Pancreas (tissue), 10 donors: ENCODE results near the gene AURKAIP1. TPM values are rescaled to one million over a fixed set of nuclear protein-coding genes. Genes with fewer than 3 reads are reported as not detected.

Experiments
- ATAC-seq, 4 donors: fragments of 200-7000 bp; cut with Tn5 transposase; one replicate each; pipeline versions ENCODE4 v1.8.0 to v1.9.1; 2020; ENCODE audit warnings: mild to moderate bottlenecking in 4 of 4, moderate library complexity in 4 of 4
- DNase-seq, 6 donors: peaks; one replicate each; pipeline ENCODE4 v3.0.0-alpha.2; 2020
- FAIRE-seq: peaks from 2 replicates; lab custom pipeline; 2012; peaks lifted over from hg19 to GRCh38; lab: Jason Lieb, UNC
- H3K27ac ChIP-seq, 4 donors: fragments of 200-600 bp; sonication (generic); 1 replicate in 3 of 4; 2 replicates in 1 of 4; pipeline versions ENCODE4 v1.5.0 to v1.8.0; 2020
- H3K27me3 ChIP-seq, 4 donors: fragments of 200-600 bp; one replicate each; pipeline ENCODE4 v1.8.0; 2021
- H3K36me3 ChIP-seq, 3 donors: fragments of 200-600 bp; sonication (generic) in 1 of 3; one replicate each; pipeline versions ENCODE4 v1.5.0 to v1.8.0; 2020 to 2021
- H3K4me1 ChIP-seq, 3 donors: fragments of 200-600 bp; one replicate each; pipeline ENCODE4 v1.8.0; 2021
- H3K4me3 ChIP-seq, 4 donors: fragments of 200-600 bp; sonication (generic) in 2 of 4; one replicate each; pipeline versions ENCODE4 v1.5.0 to v1.8.0; 2020 to 2021
- H3K9me3 ChIP-seq, 4 donors: fragments of 200-600 bp; one replicate each; pipeline ENCODE4 v1.8.0; 2021
- WGBS, 2 donors: extraction: QIAGEN DNeasy Blood & Tissue Kit; methylation state at CpG; one replicate each; pipeline ENCODE4 v1.1.7; 2013; 5-methylcytosine and 5-hydroxymethylcytosine counted together
- intact Hi-C, 3 donors: fragments of 100-400 bp; cut with DNase I; formaldehyde crosslinking; loops; one replicate each; pipeline versions ENCODE4 v1.11.1 to v1.14.2; 2022
- polyA plus RNA-seq, 2 donors: library from polyadenylated mRNA; stranded (reverse); fragments of 200-250 nt; gene quantifications; one replicate each; pipeline ENCODE4 v1.2.3, GENCODE V29; 2013
- total RNA-seq, 6 donors: library from RNA; stranded (reverse); fragmentation: NEBNext Ultra II Directional in 4 of 6; extraction: Animal tissue kit (Norgen Biotek cat#: 25700) in 4 of 6; gene quantifications; one replicate each; pipeline versions ENCODE4 v1.2.1 to v1.2.4, GENCODE V29; 2021 to 2023
- TF ChIP-seq, protein P1 (sequence below), 4 donors: fragments of 200-600 bp; sonication (generic) in 3 of 4; IDR thresholded peaks; one replicate each; pipeline versions ENCODE4 v1.5.0 to v1.8.0; 2021; ENCODE audit warnings: antibody characterized with exemption in 4 of 4
- donor health status: healthy with polysubstance abuse.
- donor health status: DM: no; HTN: no; CAD: no; lungs with moderate emphysema.
- donor health status: DM: no; HTN: no; CAD: no.
- donor health status: control.
- donor health status: control.
- donor health status: Bipolar disorder and iron deficiency.
- donor health status: DM: yes; HTN: yes; CAD: no.
- donor health status: DM: no; HTN: no; CAD: no.
- donor health status: DM: no; HTN: no; CAD: no.
- donor health status: DM: yes; HTN: yes; CAD: no.

AURKAIP1 gene
- total and polyA plus RNA-seq, 8 donors, result 52.8 to 161 (median 64.9) TPM

DNA sequence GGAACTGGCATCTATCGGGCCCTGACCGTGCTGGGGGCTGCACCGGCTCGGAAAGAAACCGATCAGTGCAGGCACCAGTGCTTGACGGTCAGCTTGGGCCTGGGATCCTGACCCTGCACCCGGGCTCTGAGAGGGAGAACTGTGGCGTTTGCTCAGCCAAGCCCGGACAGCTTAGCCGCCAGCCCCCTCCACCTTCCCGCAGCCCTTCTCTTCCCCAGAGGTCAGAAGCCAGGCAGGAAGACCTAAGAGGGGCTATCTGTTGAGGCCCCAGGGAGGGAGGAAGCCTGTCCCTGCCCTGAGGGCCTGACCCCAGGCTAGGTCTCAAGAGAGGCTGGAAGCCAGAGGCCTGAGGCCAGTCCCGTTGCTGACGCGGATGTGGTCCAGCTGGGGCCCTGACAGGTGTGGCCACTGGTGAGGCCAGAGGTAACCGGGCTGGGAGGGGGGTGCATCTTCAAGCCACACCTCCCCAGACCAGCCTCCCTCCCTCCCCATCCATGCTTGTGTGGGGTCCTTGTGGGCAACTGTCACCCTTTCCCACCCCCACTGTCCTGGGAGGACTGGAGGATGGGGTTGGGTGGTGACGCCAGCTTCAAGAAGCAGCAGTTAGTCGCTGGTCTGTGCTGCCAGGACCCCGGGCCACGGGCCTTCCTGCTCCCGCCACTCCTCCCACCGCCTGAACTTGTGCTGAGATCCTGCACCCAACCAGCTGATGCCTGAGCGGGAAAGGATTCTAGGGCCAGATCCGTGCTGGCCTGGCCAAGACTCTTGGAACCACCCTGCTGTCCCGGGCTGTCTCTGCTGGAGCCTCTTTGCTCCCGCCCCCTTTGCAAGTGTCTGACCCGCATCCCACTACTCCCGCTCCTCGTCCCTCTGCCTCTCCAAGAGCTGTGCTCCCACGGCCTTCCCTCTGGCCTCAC is 23.2 kb downstream of the AURKAIP1 start:
- Histone ChIP-seq H3K27me3 (no peaks in the 10 kb centered on the region), H3K4me3 (no peak overlapping the region), H3K36me3 (no peaks in the 10 kb centered on the region), H3K9me3 (no peaks in the 10 kb centered on the region), H3K4me1 (peaks cover 0 to 6% (median under 1%) of the 10 kb centered on the region in 3 donors), H3K27ac (no peak overlapping the region)
- intact Hi-C loops, result no loop called here
- ATAC-seq, result no peak
- FAIRE-seq, result no peak
- 71 to 81% methylated on average over 19 to 29 of the region's 29 CpGs for whole genome bisulfite sequencing, 2 donors
- TF ChIP-seq, protein P1, sequence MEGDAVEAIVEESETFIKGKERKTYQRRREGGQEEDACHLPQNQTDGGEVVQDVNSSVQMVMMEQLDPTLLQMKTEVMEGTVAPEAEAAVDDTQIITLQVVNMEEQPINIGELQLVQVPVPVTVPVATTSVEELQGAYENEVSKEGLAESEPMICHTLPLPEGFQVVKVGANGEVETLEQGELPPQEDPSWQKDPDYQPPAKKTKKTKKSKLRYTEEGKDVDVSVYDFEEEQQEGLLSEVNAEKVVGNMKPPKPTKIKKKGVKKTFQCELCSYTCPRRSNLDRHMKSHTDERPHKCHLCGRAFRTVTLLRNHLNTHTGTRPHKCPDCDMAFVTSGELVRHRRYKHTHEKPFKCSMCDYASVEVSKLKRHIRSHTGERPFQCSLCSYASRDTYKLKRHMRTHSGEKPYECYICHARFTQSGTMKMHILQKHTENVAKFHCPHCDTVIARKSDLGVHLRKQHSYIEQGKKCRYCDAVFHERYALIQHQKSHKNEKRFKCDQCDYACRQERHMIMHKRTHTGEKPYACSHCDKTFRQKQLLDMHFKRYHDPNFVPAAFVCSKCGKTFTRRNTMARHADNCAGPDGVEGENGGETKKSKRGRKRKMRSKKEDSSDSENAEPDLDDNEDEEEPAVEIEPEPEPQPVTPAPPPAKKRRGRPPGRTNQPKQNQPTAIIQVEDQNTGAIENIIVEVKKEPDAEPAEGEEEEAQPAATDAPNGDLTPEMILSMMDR (IDR thresholded peaks at IDR 0.05), result no peak
- DNase-seq, result peak in 1 of 6 donors; percentile 60

DNA sequence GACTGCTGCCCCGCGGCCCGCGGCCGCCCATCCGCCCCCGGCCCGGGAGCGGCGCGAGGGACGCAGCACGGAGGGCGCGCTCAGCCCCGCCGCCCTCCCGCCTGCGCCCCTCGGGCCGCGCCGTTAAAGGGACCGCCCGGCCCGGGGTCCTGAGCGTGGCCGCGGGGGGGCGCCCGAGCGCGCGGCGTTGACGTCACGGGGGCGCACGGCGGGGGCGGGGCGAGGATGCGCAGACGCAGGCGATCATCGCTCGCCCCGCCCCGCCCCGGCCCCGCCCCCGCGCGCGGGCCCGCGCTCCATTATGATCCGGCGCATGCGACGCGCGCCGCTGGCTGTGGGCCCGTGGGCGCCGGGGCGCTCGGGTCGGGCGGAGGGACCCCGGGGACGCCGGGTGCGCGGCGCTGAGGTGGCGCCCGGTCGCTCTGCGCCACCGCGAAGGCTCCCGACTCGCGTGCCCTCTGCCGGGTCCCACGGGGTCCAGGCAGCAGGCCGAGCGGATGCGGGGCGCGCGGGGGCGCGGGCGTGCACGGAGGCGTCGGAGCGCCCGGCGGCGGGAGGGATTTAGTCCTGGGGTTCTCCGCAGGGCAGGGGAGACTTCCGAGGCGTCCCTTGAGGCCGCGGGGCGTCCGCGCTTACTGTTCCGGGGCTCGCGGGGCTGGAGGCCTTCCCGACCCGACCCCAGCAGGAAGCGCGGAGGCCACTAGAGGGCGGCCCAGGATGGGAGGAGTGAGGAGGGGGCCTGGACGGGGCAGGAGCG is 25.6 kb downstream of the AURKAIP1 start, which contains the start of gene DVL1:
Gene DVL1 (minus strand): TSS at position 163 of the 757 bp plus-strand sequence. CDS start 353 bp downstream, outside the sequence.
- Histone ChIP-seq H3K9me3 (no peaks in the 10 kb centered on the region), H3K4me1 (peaks cover 8 to 20% (median 11%) of the 10 kb centered on the region in 3 donors), H3K4me3 (peak within 1 kb of the TSS; percentile 55 to 81 (median 68)), H3K27ac (peak within 1 kb of the TSS; percentile 53 to 78 (median 71)), H3K27me3 (no peaks in the 10 kb centered on the region), H3K36me3 (no peaks in the 10 kb centered on the region)
- intact Hi-C loops, result no loop called here
- 1% methylated on average over 44 to 122 of the region's 122 CpGs for WGBS, 2 donors
- TF ChIP-seq, protein P1 (IDR thresholded peaks at IDR 0.05), result peak in 2 of 4 donors; percentile 11 to 22
- FAIRE-seq (no peak), DNase-seq (peak in 4 of 6 donors; percentile 66 to 92 (median 76)), ATAC-seq (peak; percentile 42 to 66 (median 50))

DNA sequence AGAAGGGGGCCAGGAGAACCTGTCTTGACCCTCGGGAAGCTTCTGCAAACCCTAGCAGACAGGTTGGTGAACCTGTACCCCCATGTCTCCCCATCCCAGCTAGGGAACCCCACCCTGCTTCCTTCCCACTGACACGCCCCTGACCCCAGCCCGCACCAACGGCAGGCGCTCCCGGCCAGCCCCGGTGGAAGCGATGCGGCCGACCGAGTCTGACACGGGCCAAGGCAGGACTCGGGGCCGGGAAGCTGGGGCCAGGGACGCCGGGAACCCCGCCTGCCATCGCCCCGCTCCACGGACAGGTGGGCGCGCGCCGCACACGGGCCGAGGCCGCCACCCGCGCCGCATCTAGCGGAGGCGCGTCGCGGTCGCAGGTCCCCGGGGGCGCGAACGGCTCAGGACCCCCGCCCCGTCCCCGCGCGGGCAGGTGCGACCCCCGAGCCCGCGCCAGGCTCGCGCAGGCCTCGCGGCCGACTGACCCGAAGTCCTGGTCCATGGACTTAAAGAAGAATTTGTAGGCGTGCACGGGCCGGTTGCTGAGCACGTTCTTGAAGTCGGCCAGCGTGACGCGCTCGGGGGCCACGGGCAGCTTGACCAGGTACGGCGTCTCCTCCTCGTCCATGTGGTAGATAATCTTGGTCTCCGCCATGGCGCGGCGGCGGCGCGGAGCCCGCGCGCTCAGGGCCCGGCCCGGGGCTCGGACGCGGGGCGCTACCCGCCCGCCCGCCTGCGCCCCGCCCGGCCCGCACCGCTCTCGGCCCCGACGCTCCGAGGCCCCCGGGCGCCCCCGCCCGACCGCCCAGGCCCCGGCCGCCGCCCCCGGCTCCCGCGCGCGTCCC is 26.4 kb downstream of the AURKAIP1 start:
- Histone ChIP-seq H3K27ac (peak overlapping the region; percentile 53 to 78 (median 71)), H3K36me3 (no peaks in the 10 kb centered on the region), H3K4me1 (peaks cover 8 to 20% (median 11%) of the 10 kb centered on the region in 3 donors), H3K9me3 (no peaks in the 10 kb centered on the region), H3K27me3 (no peaks in the 10 kb centered on the region), H3K4me3 (peak overlapping the region; percentile 55 to 81 (median 66))
- intact Hi-C loops, result no loop called here
- TF ChIP-seq, protein P1 (IDR thresholded peaks at IDR 0.05), result no peak
- FAIRE-seq, result no peak
- 0 to 1% methylated on average over 67 to 109 of the region's 109 CpGs for WGBS, 2 donors
- DNase-seq, result peak in 2 of 6 donors; percentile 61 to 69
- ATAC-seq, result peak; percentile 2 to 10 (median 8)

DNA sequence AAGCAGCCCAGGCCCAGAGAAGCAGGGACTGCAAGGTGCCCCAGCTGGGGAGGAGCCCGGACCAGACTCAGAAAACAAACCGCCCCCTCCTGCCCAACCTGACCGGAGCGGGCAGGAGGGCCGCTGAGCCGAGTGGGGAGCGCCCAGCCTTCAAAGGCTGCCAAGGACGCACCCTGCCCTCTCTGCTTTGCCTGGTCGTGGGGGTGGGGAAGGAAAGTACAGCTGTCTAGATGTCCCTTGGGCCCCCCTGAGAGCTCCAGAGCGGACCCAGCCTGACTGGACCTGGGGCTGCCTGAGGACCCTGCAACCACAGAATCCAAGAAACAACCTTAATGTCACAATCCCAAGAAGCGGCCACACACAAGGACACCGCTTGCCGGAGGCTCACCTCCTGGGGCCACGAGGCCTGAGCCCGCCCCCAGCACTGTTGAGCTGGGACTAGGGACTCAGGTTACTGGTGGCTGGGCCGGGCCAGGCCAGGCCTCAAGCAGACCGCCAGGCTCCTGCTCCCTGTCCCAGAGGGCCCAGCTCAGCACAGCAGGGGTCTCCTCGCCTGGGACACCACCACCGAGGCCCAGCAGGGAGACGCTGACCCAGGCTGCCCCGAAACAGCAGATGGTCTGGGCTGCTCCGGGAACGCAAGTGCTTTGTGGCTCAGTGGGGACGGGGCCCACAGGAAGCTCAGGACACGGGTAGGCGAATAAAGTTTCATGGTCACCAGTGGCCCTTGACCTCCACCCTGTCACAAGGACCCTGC is 27.2 kb downstream of the AURKAIP1 start:
- peak; percentile 55 to 79 (median 66) for ATAC-seq
- H3K36me3 ChIP-seq, result no peaks in the 10 kb centered on the region
- peak overlapping the region; percentile 55 to 81 (median 66) for H3K4me3 ChIP-seq
- FAIRE-seq, result no peak
- peaks cover 8 to 20% (median 11%) of the 10 kb centered on the region in 3 donors for H3K4me1 ChIP-seq
- TF ChIP-seq, protein P1 (IDR thresholded peaks at IDR 0.05), result no peak
- H3K27me3 ChIP-seq, result no peaks in the 10 kb centered on the region
- DNase-seq, result peak in 4 of 6 donors; percentile 66 to 73 (median 72)
- H3K9me3 ChIP-seq, result no peaks in the 10 kb centered on the region
- WGBS, 2 donors, result 7 to 11% methylated on average over 26 of the region's 26 CpGs
- H3K27ac ChIP-seq, result peak overlapping the region; percentile 53 to 78 (median 71)
- intact Hi-C loops, result no loop called here
